ENCODE data around the gene LAMC1.

LAMC1 gene

DNA sequence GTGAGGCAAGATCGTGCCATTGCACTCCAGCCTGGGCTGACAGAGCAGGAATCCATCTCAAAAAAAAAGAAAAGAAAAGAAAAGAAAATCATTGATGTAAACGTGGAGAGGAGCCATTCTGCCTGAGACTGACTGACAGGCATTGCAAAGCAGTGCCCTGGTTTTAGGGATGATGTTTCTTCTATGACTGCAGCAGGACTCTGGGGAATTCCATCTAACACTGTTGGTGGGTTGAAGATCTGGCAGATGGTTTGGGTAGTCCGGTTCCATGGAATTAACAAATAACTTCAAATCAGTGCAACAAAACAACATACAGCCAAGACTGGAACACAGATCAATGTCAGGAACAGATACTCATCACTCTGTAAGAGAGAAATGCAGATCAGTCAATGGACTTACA, 145.1 kb downstream of the LAMC1 start:
- TF ChIP-seq, protein P1, sequence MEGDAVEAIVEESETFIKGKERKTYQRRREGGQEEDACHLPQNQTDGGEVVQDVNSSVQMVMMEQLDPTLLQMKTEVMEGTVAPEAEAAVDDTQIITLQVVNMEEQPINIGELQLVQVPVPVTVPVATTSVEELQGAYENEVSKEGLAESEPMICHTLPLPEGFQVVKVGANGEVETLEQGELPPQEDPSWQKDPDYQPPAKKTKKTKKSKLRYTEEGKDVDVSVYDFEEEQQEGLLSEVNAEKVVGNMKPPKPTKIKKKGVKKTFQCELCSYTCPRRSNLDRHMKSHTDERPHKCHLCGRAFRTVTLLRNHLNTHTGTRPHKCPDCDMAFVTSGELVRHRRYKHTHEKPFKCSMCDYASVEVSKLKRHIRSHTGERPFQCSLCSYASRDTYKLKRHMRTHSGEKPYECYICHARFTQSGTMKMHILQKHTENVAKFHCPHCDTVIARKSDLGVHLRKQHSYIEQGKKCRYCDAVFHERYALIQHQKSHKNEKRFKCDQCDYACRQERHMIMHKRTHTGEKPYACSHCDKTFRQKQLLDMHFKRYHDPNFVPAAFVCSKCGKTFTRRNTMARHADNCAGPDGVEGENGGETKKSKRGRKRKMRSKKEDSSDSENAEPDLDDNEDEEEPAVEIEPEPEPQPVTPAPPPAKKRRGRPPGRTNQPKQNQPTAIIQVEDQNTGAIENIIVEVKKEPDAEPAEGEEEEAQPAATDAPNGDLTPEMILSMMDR (conservative IDR thresholded peaks at IDR 0.05; ENCODE audit: low read depth, low read length): no peak
- no peak for DNase-seq (ENCODE audit: low read depth)

DNA sequence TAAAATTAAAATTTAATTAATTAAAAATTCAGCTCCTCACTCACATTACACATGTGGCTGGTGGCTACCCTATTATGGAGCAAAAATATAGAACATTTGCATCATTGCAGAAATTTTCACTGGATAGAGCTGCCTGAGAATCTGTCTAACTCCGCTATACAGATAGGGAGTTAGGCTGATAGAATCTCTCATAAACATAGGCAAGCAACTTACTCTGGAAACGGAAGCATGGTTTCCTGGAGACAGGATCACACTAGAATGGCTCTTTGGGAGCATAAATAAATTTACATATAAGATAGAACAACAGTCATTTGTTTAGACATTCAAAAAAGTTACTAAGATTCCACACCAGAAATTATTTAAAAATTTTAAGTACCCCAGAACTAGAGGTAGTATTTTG, 150.6 kb downstream of the LAMC1 start:
- TF ChIP-seq, protein P1 (conservative IDR thresholded peaks at IDR 0.05; ENCODE audit: low read depth, low read length): no peak
- H3K4me3 ChIP-seq (ENCODE audit: low read length): no peak overlapping the region
- DNase-seq (ENCODE audit: low read depth): no peak

More for the DNA sequence above, 145.1 kb downstream of the LAMC1 start:
- H3K4me3 ChIP-seq (ENCODE audit: low read length): no peak overlapping the region

DNA sequence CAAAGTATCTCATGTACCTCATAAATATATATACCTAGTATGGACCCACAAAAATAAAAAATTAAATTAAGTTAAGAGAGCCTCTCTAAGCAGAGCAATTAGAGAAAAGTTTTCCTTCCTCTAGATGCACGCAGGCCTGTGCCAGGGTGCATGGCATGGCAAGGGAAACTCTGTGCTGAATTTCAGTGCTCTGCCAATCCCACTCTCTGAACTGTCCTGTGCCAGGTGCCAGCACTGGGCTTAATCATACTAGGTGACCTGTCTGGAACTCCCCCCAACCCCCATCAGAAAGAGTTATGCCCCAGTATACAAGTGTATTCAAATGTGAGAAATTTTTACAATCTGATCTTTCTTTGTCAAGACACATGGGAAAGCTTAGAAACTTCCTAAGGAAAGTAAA, 152.4 kb downstream of the LAMC1 start:
- DNase-seq (ENCODE audit: low read depth): no peak

DNA sequence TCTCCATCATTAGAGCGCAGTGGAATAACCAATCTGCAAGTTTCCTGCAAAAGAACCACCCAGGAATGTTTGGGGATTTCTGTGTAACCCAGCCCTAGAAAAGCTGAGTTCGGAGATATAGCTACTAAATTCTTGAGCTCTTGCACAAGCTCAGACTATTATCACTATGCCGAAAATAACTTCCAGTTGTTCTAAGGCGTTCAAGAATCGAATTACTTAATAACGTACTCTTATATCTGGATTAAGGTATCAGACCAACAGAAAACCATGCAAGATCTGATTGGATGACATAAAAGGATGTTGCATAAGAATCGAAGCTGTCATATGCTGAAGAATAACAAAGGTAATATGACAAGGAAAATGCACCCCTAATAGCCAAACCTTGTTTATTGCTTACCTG, 155.3 kb downstream of the LAMC1 start:
- TF ChIP-seq, protein P1 (conservative IDR thresholded peaks at IDR 0.05; ENCODE audit: low read depth, low read length): no peak
- no peak overlapping the region for H3K4me3 ChIP-seq (ENCODE audit: low read length)
- no peak for DNase-seq (ENCODE audit: low read depth)

More for the DNA sequence above, 152.4 kb downstream of the LAMC1 start:
- no peak overlapping the region for H3K4me3 ChIP-seq (ENCODE audit: low read length)
- TF ChIP-seq, protein P1 (conservative IDR thresholded peaks at IDR 0.05; ENCODE audit: low read depth, low read length): no peak

DNA sequence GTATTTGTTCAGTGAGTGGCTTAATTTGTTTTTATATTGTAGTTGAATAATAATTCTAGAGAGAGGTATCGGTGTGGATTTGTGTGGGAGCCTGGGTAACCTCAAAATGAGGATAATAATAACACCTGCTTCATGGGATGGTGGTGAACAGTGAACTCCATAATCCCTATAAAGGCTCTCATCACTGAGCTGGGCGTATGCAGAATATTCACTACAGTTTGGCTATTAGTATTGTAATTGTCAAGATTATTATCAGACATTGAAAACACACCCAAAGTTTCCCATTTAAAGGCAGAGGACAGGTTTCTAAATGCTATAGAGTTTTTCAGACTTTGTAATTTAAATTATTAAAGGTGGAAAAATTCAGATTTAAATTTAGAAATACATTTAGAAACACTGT, 155.8 kb downstream of the LAMC1 start:
- no peak overlapping the region for H3K4me3 ChIP-seq (ENCODE audit: low read length)
- TF ChIP-seq, protein P1 (conservative IDR thresholded peaks at IDR 0.05; ENCODE audit: low read depth, low read length): no peak
- no peak for DNase-seq (ENCODE audit: low read depth)

DNA sequence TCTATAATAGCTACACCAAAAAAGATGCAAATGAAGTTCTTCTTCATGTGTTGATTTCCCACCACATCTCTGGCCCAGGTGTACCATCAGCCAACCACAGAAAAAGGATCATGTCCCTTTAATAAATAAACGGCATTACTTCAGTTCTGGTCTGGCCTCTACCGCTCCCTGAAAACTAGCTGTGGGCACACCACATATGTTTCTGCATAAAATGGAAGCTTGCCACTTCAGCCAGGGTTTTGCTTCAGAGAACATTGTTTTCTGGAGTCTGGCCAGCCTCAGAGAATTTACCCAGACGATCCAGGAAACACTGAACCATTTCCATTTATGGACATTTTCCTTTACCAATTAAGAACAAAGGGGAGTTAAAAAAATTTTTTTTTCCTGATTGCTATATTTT, 157.0 kb downstream of the LAMC1 start:
- TF ChIP-seq, protein P1 (conservative IDR thresholded peaks at IDR 0.05; ENCODE audit: low read depth, low read length): no peak
- H3K4me3 ChIP-seq (ENCODE audit: low read length): no peak overlapping the region
- peak; percentile 75 for DNase-seq (ENCODE audit: low read depth)

DNA sequence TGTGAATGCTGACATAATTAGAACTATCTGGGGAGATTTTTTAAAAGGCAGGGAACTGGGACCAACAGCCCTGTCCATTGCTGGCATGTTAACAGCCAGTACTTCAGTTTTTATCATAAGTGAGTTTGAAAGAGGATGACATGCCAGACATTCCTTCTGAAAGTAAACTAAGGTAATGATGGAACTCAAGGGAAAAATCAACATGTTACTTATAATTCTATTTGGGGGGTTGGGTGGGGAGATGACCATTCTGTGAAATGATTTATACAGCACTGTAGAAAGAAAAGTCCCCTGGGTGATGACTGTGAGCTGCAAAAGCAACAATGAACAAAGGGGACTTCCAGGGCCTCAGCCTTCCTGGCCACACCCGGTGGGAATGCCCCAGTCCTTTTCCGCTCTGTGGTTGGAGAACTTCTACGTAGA, 157.4 kb downstream of the LAMC1 start:
- DNase-seq (ENCODE audit: low read depth): peak; percentile 45
- TF ChIP-seq, protein P1 (conservative IDR thresholded peaks at IDR 0.05; ENCODE audit: low read depth, low read length): no peak
- no peak overlapping the region for H3K4me3 ChIP-seq (ENCODE audit: low read length)

Data from retinal pigment epithelial cell (primary cell).